NCI-H187 (cell line): ENCODE results near the gene USH1C.

Experiments used
- DNase-seq, 2 experiments: peaks; one replicate each; lab custom pipeline; 2025; lab: John Stamatoyannopoulos, UW

The USH1C gene

DNA sequence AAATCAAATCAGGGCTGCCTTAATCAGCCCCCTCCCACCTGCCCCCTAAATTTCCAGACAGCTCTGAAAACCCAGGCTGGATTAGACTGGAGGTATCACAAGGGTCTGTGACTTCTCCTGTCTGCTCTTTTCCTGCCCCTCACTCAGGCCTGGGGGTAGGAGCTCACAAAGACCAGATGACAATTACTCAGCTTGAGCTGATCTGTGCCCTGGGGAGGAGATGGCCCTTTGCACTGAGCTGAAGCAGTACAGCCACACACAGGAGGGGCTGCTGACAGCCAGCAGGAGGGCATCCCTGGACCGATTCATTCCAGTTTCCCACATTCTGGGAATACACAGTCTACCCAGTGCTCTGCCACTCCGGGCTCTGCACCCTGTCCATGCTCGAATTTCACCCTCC is 71.7 kb downstream of the USH1C start:
- no peak for DNase-seq

DNA sequence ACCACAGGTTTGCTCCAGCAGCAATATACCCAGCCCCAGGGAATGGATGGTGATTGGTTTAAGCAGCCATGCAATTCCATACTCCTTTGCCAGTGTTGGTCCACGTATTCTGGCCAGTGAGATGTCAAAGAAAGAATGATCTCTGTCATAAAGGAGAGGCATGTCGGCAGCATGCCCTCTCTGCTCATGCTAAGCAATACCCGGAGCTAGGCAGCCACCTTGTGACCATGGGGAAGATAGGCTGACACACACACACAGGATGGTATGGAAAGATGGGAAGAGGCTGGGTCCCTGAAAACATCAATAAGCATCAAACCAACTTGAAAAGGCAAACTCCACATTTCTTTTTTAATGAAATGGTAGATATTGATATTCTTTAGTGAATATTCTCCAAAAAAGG is 72.7 kb downstream of the USH1C start:
- no peak for DNase-seq

DNA sequence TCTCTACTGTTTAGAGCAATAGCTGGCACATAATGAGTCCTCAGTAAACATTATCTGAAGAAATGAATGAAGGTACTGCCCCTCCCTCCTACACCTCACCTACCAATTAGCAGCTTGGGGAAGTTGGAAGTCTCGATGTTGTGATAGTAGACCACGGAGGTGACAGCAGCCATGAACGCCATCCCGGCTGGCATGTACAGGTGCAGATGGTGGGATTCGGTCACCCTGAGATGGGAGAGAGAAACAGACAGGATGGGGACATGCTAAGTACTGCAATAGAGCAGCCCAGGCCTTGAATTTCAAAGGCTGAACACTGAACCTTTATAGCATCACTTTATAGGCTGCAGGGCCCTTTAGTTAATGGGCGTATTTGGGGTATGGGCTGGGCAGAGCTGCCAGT is 74.2 kb downstream of the USH1C start:
- DNase-seq = no peak

DNA sequence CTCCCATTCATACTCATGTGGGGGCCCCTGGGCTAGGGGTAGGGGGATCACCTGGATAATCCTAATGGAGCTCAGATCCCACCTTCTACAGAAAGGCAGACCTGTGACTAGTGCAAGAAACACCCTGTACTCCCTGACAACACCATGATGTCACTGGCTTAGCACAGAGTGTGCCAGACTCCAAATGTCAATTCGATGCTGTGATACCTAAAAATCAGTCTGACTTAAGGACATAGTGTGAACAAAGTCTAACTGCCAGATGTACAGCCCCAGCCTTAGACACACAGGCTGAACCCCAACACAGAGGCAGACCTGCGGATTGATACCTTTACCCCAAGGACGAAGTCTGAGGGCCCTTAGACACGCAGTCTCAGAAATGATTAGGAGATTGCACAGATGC is 76.1 kb downstream of the USH1C start:
- no peak for DNase-seq

DNA sequence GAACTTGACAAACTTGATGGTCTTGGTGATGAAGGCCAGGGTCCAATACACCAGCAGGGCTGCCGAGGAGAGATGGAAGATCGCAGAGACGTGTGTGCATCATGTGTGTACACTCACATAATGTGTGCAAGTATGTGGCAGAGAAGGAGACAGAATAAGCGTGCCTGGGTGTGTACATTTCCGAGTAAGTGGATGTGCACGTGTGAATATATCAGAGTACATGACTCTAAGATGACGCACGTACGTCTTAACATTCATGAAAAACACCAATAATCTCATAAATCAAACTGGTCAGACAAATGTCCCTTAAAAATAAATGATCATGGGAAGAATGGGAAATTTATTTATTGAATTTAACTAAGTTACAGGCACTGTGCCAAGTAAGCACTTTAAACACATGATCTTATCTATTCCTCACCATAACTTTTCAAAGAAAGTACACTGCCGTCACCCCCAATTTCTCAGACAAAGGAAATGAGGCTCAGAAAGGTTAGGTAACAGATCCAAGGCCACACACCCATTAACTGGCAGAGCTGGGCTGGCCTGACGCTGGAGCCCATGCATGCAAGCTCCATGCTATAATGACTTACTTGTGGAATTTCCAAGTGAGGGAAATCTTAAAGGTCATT is 80.6 kb downstream of the USH1C start:
- no peak for DNase-seq

DNA sequence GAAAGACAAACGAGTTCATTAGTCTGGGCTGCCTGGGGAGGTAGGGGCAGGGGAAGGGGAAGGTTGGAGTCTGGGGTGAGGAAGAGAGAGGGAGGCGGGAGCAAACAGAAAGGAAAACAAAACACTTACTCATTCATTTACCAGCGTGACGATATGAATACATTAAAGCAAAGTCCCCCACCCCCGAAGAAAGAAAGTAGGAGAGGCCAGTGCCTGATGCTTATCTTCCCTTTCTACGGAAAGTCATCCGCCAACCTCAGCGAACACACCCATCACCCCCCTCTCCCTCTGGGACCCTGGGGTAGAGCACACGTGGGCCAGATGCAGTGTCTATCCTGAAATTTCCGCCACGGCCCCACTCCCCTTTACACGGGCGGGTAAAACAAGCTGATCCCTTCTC is 81.3 kb downstream of the USH1C start:
- no peak for DNase-seq

DNA sequence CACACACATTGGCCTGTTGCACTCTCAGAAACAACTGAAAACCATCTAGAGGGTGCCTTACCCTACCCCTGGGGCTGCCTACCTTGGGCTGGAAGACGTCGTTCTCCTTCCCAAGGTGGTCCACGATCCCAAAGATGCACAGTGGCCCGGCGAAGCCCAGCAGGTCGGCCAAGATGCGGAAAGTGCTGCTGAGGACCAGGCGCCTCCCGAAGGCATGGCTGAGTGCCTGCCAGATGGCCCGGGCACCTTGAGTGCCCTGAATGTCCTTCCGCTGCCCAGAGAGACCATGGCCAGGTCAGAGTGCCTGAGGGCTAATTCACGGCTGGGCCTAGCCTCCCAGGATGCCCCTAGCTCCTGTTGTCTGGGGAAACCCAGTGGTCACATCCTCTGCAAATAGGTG is 83.8 kb downstream of the USH1C start:
- DNase-seq = no peak

DNA sequence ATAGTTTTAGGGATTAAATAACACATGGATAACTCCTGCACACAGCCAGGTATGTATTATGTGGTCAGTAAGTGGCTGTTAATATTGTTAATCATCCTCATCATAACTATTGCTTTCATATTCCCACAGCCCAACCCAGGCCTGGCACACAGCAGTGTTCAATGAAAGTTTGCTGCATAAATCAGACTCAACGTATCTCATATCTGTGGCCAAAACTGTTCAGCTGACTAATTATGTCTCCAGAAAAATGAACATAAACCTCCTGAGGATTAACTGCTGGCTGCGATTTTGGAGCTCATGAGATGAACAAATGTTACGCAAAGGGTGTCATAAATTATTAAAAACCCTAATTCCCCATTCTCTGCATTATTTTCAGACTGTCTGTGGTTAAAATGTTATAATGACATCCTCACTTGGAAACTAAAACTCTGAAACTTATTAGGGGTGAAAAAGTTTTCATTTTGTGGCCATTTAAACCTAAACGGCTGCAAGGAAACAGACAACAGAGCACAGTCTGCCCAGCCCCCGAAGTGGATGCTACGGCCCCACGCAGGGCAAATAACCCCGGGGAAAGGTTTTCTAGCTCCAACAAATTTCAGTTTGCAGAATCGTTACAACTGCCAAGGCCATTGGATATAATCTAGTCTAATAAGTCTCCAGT is 84.8 kb downstream of the USH1C start:
- DNase-seq = no peak

DNA sequence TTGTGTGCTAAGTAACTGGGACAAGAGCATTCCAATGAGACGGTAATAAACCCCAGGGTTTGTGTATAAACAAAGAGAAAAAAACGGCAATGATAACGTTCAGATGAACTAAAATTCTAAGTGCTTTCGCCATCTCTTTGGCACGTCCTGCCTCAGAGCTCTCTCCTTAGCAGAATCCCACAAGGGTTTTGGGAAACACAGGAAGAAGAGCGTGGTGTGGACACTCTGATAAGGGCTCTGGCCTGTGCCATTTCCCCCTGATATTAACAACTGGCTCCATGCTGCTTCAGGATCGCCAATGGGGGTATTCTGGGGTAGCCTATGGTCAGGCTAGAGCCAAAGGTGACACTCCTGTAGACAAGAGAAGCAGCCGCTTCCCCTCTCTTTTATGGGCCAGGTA is 85.9 kb downstream of the USH1C start:
- no peak for DNase-seq

DNA sequence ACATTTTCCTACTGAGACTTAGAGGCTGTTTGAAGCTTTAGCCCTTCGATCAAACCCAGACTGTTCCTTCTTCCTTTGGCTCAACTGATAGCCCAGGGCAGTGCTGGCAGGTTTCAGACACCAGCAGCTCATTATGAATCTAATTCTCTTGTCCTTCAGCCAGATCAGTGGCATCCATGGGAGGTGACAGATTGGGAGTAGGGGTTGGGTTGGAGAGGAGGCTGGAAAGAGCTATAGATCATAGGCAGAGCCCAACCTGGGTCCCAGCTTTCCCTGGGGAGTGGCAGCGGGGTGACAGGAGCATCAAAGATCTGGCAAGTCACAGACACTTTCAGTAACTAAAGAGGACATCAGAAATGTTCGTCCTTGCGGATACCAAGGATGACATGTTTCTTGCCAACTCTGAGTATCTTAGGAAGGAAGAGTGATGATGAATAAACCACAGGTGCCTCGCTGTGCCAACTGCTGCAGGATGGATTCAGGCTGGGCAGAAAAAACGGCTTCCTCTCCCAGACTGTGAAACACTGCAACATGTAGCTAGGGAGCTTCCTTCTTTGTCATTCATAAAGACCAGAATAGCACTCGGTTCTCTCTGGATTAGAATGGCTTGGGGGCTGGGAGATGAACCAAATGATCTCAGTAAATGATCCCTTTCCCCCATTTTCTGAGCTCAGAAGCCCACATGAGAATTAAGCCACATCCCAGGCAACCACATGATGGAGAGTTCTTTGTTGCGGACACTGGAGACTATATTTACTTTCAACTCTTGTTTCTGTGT is 86.6 kb downstream of the USH1C start:
- DNase-seq = no peak

DNA sequence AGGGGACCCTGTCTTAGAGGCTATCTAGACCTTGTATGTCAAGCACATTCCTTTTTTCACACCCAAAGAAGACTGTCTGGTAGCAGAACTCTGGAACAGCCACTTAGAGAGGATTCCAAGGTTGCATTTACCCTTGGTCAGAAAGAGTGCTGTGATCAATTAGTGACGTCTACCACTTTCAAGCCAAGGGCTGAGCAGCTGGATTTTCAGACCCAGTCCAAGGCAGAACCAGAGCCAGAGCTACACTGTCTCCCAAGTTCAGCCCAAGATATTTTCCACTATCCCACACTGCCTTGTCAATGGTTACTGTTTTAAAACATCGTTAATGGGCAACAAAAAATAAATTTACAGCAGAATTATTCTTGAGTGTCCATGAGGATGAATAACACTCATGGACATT is 91.5 kb downstream of the USH1C start:
- DNase-seq = no peak

DNA sequence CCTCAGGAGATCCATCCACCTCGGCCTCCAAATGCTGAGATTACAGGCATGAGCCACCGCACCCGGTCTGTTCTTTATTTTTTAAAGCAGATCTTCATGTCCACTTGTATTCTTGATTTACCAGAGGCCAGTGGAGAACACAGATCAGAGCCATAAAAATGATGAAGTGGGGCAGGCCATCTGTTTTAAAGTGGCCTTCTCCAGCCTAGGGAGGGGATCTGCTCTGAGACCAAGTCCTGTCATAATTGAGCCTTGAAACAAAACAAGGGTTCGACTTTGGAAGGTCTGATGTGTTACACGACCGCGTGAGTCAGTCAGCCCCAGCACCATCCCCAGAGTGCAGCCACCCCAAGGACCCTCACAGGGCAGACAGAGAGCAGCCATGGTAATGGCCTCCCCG is 95.1 kb downstream of the USH1C start:
- DNase-seq = no peak

DNA sequence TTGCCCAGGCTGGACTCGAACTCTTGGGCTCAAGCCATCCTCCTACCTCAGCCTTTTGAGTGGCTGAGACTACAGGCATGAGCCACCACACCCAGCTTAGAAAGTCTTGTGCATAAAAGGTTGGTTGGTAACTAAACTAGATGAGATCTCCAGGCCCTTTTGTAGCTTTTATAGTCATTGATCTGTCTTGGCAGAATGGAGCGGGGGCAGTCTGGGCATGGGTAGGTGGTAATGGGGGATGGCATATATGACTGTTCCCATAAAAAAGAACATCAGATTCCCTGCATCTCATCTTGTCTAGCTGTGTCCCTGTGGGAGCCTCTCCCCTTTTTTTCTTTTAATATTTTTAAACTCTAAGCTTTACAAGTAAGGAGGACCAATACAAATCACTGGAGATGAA is 97.7 kb downstream of the USH1C start:
- no peak for DNase-seq

DNA sequence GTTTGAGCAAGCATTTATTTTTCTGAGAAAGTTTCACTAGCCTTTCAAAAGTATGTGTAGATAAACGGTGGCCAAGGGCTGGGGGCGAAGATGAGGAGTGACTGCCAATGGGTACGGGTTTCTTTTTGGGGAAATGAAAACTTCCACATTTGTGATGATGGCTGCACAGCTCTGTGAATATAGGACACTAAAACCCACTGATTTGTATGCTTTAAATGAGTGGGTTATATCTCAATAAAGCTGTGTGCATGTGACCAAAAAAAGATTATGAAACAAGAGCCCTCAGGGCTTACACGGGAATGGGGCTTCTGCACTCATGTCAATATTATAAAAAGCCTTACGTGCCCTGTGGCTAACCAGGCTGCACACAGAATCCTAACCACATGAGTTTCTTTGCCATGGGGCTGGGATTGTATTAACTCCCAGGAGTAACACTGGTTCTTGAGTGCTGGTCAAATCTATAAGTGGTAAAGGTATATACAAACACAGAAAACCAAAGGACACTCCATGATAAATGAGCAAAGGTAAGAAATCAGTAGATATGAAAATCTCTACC is 98.9 kb downstream of the USH1C start:
- DNase-seq = no peak

DNA sequence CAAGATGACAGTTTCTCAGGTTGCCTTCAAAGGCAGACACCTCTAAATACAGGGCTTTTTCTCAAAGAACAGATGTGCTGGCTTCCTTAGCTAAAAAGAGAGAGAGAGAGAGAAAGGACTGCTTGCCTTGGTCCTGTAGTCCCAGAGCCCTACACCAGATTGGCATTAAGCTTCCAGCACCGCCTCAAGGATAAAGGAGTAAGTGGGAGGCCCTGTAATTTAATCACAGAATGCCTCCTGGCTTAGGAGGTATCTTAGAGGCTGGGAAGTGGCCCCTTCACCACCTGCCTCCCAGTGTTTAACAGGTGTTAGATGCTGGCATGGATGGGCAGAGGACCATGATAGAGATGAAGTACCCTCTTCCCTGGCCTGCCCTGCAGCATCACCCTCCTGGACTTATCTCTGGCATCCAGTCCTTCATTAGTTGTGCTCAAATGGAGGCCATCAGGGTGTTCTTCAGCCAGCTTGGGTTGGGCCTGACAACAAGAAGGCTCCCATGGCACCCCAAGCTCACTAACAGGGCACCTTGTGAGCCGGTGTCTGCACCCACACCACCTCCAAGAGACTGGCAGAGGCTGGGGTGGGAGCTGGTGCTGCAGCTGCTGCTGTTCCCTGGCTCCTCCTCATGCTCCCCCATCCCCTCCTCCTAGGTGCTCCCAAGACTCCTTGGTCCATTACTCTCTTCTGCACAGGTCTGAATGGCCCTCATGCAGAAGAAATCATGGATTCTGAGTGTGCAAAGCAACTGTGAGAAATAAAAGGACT is 100.1 kb downstream of the USH1C start:
- peak; percentile 22 to 31 for DNase-seq
